Right kidney (tissue), 9 donors: ENCODE data around the gene NCAPD2.

ENCODE experiments used
- DNase-seq: peaks from one replicate; pipeline ENCODE4 v3.0.0-alpha.2; 2016
- long read RNA-seq, 8 donors: transcript quantifications; one replicate each; lab custom pipeline, GENCODE V29; 2026

The NCAPD2 gene
- long read RNA-seq, donor 1, full-length matches to known transcripts: 4 of 4 reads
- long read RNA-seq, donor 1, partial matches to known transcripts: 0 of 4 reads
- long read RNA-seq, donor 1, other reads (novel, unspliced or antisense): 0 of 4 reads
- long read RNA-seq, donor 2: 0 reads
- long read RNA-seq, donor 3, full-length matches to known transcripts: 2 of 7 reads
- long read RNA-seq, donor 3, partial matches to known transcripts: 5 of 7 reads
- long read RNA-seq, donor 3, other reads (novel, unspliced or antisense): 0 of 7 reads
- long read RNA-seq, donor 4, full-length matches to known transcripts: 2 of 2 reads
- long read RNA-seq, donor 4, partial matches to known transcripts: 0 of 2 reads
- long read RNA-seq, donor 4, other reads (novel, unspliced or antisense): 0 of 2 reads
- long read RNA-seq, donor 5, full-length matches to known transcripts: 5 of 5 reads
- long read RNA-seq, donor 5, partial matches to known transcripts: 0 of 5 reads
- long read RNA-seq, donor 5, other reads (novel, unspliced or antisense): 0 of 5 reads
- long read RNA-seq, donor 6: 0 reads
- long read RNA-seq, donor 7, full-length matches to known transcripts: 1 of 37 reads
- long read RNA-seq, donor 7, partial matches to known transcripts: 36 of 37 reads
- long read RNA-seq, donor 7, other reads (novel, unspliced or antisense): 0 of 37 reads
- long read RNA-seq, donor 8, full-length matches to known transcripts: 5 of 261 reads
- long read RNA-seq, donor 8, partial matches to known transcripts: 48 of 261 reads
- long read RNA-seq, donor 8, other reads (novel, unspliced or antisense): 208 of 261 reads

- DNase-seq: peak; percentile 92
Measured at GRCh38 chr12:6493497-6494257, at the start of gene NCAPD2. TSS of gene NCAPD2 (plus strand) at chr12:6494102. CDS start at chr12:6495099, 997 bp downstream.

GRCh38 chr12:6444704-6445688 lies 48.9 kb upstream of the NCAPD2 start, which contains the start of gene CD27:
TSS of gene CD27 (plus strand) at chr12:6444955. CDS start at chr12:6445096, 141 bp downstream.
- no peak for DNase-seq

- peak; percentile 33 for DNase-seq
Measured at GRCh38 chr12:6450091-6450868, 43.6 kb upstream of the NCAPD2 start.

GRCh38 chr12:6450869-6451347 lies 43.0 kb upstream of the NCAPD2 start:
- DNase-seq: no peak

- DNase-seq: peak; percentile 90
Measured at GRCh38 chr12:6451348-6452244, 42.3 kb upstream of the NCAPD2 start, which contains the start of gene TAPBPL. TSS of gene TAPBPL (plus strand) at chr12:6452042. CDS start at chr12:6452249, 207 bp downstream.

GRCh38 chr12:6452245-6452943 lies 41.5 kb upstream of the NCAPD2 start:
- peak; percentile 74 for DNase-seq

GRCh38 chr12:6452944-6453630 lies 40.8 kb upstream of the NCAPD2 start:
- DNase-seq: no peak

- no peak for DNase-seq
Measured at GRCh38 chr12:6457220-6457945, 36.5 kb upstream of the NCAPD2 start.

- DNase-seq: no peak
Measured at GRCh38 chr12:6458281-6459003, 35.5 kb upstream of the NCAPD2 start.

- no peak for DNase-seq
Measured at GRCh38 chr12:6459004-6459337, 34.9 kb upstream of the NCAPD2 start.

- no peak for DNase-seq
Measured at GRCh38 chr12:6460751-6461371, 33.0 kb upstream of the NCAPD2 start.

GRCh38 chr12:6461401-6462233 lies 32.3 kb upstream of the NCAPD2 start:
- DNase-seq: no peak

- no peak for DNase-seq
Measured at GRCh38 chr12:6462234-6462995, 31.5 kb upstream of the NCAPD2 start.

GRCh38 chr12:6463216-6463615 lies 30.7 kb upstream of the NCAPD2 start:
- DNase-seq: no peak
